WERI-Rb-1 (cell line): Measurements from ENCODE around the gene HSPB6.

Experiments used
- DNase-seq: peaks from one replicate; pipeline ENCODE4 v3.0.0-alpha.2; 2020
- H3K27ac ChIP-seq: fragments of 250-450 bp; sonication (Bioruptor Pico); 2 replicates; pipeline ENCODE4 v1.5.1; 2020; ENCODE audit warnings: mild to moderate bottlenecking, moderate library complexity
- H3K27me3 ChIP-seq: fragments of 250-450 bp; sonication (Bioruptor Pico); 2 replicates; pipeline ENCODE4 v1.5.1; 2021; ENCODE audit warnings: mild to moderate bottlenecking, low read depth, moderate library complexity; ENCODE audit not compliant: insufficient read depth, severe bottlenecking
- H3K36me3 ChIP-seq: fragments of 250-450 bp; sonication (Bioruptor Pico); 2 replicates; pipeline ENCODE4 v1.5.1; 2020; ENCODE audit warnings: mild to moderate bottlenecking, moderate library complexity
- H3K4me3 ChIP-seq: 2 replicates; pipeline ENCODE4 v1.5.1; 2011; ENCODE audit warnings: low read depth, mild to moderate bottlenecking, control low read depth, low read length
- H3K9me3 ChIP-seq: fragments of 250-450 bp; sonication (Bioruptor Pico); 2 replicates; pipeline ENCODE4 v1.5.1; 2021; ENCODE audit warnings: mild to moderate bottlenecking, moderate library complexity; ENCODE audit not compliant: severe bottlenecking
- TF ChIP-seq, protein P1 (sequence below): IDR thresholded peaks from 2 replicates; pipeline ENCODE4 v1.5.1; 2011; ENCODE audit warnings: low read depth, mild to moderate bottlenecking, control low read depth, inconsistent platforms, low read length

Gene HSPB6

DNA sequence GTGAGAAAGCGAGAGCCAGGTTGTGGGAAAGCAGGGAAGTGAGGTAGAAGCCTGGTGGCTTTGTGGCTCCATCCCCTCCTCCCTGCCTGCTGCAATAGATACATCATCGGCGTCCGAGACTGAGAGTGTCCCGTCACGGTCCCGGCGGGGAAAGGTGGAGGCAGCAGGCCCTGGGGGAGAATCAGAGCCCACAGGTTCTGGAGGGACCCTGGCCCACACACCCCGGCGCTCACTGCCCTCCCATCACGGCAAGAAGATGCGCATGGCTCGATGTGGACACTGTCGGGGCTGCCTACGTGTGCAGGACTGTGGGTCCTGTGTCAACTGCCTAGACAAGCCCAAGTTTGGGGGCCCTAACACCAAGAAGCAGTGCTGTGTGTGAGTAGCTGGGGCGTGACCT is 33.9 kb downstream of the HSPB6 start:
- no peak for DNase-seq
- no peak overlapping the region for H3K4me3 ChIP-seq
- TF ChIP-seq, protein P1, sequence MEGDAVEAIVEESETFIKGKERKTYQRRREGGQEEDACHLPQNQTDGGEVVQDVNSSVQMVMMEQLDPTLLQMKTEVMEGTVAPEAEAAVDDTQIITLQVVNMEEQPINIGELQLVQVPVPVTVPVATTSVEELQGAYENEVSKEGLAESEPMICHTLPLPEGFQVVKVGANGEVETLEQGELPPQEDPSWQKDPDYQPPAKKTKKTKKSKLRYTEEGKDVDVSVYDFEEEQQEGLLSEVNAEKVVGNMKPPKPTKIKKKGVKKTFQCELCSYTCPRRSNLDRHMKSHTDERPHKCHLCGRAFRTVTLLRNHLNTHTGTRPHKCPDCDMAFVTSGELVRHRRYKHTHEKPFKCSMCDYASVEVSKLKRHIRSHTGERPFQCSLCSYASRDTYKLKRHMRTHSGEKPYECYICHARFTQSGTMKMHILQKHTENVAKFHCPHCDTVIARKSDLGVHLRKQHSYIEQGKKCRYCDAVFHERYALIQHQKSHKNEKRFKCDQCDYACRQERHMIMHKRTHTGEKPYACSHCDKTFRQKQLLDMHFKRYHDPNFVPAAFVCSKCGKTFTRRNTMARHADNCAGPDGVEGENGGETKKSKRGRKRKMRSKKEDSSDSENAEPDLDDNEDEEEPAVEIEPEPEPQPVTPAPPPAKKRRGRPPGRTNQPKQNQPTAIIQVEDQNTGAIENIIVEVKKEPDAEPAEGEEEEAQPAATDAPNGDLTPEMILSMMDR = no peak
- no peak overlapping the region for H3K27ac ChIP-seq
- H3K27me3 ChIP-seq = no peaks in the 10 kb centered on the region
- peaks cover 77% of the 10 kb centered on the region for H3K36me3 ChIP-seq
- H3K9me3 ChIP-seq = no peaks in the 10 kb centered on the region

DNA sequence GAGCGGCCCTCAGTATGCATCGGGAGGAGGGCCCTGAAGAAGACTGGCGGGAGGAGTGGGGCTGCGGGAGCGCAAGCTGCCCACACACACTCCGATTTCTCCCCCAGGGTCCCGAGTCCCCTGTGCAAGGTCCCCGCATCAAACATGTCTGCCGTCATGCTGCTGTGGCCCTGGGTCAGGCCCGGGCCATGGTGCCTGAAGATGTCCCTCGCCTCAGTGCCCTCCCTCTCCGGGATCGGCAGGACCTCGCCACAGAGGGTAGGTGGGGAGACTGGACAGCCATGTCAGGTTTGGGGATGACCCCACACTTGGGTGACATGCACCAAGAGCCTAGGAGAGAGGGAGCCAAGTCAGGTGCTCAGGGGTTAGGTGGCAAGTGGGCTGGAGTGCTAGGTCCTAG is 34.4 kb downstream of the HSPB6 start:
- DNase-seq = no peak
- Histone ChIP-seq H3K27me3 (no peaks in the 10 kb centered on the region), H3K4me3 (no peak overlapping the region), H3K36me3 (peaks cover 73% of the 10 kb centered on the region), H3K9me3 (no peaks in the 10 kb centered on the region), H3K27ac (no peak overlapping the region)
- TF ChIP-seq, protein P1 = no peak

DNA sequence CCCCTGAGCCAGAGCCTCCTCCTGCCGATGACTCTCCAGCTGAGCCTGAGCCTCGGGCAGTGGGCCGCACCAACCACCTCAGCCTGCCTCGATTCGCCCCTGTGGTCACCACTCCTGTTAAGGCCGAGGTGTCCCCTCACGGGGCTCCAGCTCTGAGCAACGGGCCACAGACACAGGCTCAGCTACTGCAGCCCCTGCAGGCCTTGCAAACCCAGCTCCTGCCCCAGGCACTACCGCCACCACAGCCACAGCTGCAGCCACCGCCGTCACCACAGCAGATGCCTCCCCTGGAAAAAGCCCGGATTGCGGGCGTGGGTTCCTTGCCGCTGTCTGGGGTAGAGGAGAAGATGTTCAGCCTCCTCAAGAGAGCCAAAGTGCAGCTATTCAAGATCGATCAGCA is 35.5 kb downstream of the HSPB6 start:
- no peaks in the 10 kb centered on the region for H3K27me3 ChIP-seq
- TF ChIP-seq, protein P1 = no peak
- no peaks in the 10 kb centered on the region for H3K9me3 ChIP-seq
- no peak overlapping the region for H3K27ac ChIP-seq
- H3K4me3 ChIP-seq = no peak overlapping the region
- DNase-seq = no peak
- H3K36me3 ChIP-seq = peaks cover 64% of the 10 kb centered on the region

DNA sequence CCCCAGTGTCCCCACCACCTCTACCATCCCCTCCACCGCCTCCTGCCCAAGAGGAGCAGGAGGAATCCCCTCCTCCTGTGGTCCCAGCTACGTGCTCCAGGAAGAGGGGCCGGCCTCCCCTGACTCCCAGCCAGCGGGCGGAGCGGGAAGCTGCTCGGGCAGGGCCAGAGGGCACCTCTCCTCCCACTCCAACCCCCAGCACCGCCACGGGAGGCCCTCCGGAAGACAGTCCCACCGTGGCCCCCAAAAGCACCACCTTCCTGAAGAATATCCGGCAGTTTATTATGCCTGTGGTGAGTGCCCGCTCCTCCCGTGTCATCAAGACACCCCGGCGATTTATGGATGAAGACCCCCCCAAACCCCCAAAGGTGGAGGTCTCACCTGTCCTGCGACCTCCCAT is 36.2 kb downstream of the HSPB6 start:
- H3K4me3 ChIP-seq = no peak overlapping the region
- DNase-seq = no peak

DNA sequence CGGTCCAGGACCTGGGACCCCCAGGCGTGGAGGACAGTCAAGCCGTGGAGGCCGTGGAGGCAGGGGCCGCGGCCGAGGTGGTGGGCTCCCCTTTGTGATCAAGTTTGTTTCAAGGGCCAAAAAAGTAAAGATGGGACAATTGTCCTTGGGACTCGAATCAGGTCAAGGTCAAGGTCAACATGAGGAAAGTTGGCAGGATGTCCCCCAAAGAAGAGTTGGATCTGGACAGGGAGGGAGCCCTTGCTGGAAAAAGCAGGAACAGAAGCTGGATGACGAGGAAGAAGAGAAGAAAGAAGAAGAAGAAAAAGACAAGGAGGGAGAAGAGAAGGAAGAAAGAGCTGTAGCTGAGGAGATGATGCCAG is 36.7 kb downstream of the HSPB6 start:
- no peak overlapping the region for H3K4me3 ChIP-seq
- no peaks in the 10 kb centered on the region for H3K9me3 ChIP-seq
- DNase-seq = no peak
- no peaks in the 10 kb centered on the region for H3K27me3 ChIP-seq
- peaks cover 52% of the 10 kb centered on the region for H3K36me3 ChIP-seq
- no peak overlapping the region for H3K27ac ChIP-seq
- TF ChIP-seq, protein P1 = no peak

More for the DNA sequence above, 36.2 kb downstream of the HSPB6 start:
- H3K9me3 ChIP-seq = no peaks in the 10 kb centered on the region
- H3K27me3 ChIP-seq = no peaks in the 10 kb centered on the region
- peaks cover 57% of the 10 kb centered on the region for H3K36me3 ChIP-seq
- H3K27ac ChIP-seq = no peak overlapping the region
- TF ChIP-seq, protein P1 = no peak

DNA sequence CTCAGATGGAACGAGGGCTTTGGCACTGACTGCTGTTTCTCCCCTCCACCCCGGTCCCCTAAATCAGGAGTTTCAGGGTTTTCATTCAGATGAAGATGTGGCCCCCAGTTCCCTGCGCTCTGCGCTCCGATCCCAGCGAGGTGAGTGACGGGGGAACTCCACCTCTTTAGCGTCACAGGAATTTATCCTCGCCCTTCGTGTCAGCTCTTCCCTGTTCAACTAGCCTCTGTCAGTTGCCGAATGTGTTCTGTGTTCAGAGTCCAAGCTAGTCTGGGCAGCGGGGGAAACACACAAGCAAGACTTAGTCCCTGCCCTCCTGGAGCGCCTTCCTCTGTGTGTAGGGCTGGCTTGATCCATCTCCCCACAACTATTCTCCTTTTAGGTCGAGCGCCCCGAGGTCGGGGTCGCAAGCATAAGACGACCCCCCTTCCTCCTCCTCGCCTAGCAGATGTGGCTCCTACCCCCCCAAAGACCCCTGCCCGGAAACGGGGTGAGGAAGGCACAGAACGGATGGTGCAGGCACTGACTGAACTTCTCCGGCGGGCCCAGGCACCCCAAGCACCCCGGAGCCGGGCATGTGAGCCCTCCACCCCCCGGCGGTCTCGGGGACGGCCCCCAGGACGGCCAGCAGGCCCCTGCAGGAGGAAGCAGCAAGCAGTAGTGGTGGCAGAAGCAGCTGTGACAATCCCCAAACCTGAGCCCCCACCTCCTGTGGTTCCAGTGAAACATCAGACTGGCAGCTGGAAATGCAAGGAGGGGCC is 37.2 kb downstream of the HSPB6 start:
- no peak overlapping the region for H3K27ac ChIP-seq
- TF ChIP-seq, protein P1 = no peak
- no peaks in the 10 kb centered on the region for H3K9me3 ChIP-seq
- no peak for DNase-seq
- peaks cover 46% of the 10 kb centered on the region for H3K36me3 ChIP-seq
- H3K4me3 ChIP-seq = no peak overlapping the region
- H3K27me3 ChIP-seq = no peaks in the 10 kb centered on the region
